Nephron (organoid): ENCODE data around the gene FCRL6.
A peak's percentile ranks its signal among the peaks of the same experiment; 100 is the strongest.

Experiments
- H3K27ac Mint-ChIP-seq, 3 experiments: 2 replicates each; pipeline ENCODE4 v1.8.0; 2020; ENCODE audit warnings: mixed read lengths in 3 of 3, mild to moderate bottlenecking in 2 of 3, moderate library complexity in 1 of 3
- H3K27me3 Mint-ChIP-seq: 2 replicates; pipeline ENCODE4 v1.8.0; 2021; ENCODE audit warnings: low read depth, mild to moderate bottlenecking, moderate library complexity, mixed read lengths
- H3K36me3 Mint-ChIP-seq: 2 replicates; pipeline ENCODE4 v1.8.0; 2020; ENCODE audit warnings: low read depth, mixed read lengths
- H3K4me1 Mint-ChIP-seq: 2 replicates; pipeline ENCODE4 v1.8.0; 2020; ENCODE audit warnings: mixed read lengths
- H3K4me3 Mint-ChIP-seq, 3 experiments: 2 replicates each; pipeline ENCODE4 v1.8.0; 2020; ENCODE audit warnings: mild to moderate bottlenecking in 3 of 3, mixed read lengths in 3 of 3, moderate library complexity in 2 of 3
- H3K9me3 Mint-ChIP-seq: 2 replicates; pipeline ENCODE4 v1.8.0; 2020; ENCODE audit warnings: mixed read lengths
- TF ChIP-seq, protein P1 (sequence below), 3 experiments: fragments of 200-600 bp; sonication (generic); IDR thresholded peaks; one replicate each; pipeline ENCODE4 v1.5.0; 2021; ENCODE audit warnings: antibody characterized with exemption in 3 of 3; ENCODE audit not compliant: unreplicated experiment in 3 of 3

The FCRL6 gene

DNA sequence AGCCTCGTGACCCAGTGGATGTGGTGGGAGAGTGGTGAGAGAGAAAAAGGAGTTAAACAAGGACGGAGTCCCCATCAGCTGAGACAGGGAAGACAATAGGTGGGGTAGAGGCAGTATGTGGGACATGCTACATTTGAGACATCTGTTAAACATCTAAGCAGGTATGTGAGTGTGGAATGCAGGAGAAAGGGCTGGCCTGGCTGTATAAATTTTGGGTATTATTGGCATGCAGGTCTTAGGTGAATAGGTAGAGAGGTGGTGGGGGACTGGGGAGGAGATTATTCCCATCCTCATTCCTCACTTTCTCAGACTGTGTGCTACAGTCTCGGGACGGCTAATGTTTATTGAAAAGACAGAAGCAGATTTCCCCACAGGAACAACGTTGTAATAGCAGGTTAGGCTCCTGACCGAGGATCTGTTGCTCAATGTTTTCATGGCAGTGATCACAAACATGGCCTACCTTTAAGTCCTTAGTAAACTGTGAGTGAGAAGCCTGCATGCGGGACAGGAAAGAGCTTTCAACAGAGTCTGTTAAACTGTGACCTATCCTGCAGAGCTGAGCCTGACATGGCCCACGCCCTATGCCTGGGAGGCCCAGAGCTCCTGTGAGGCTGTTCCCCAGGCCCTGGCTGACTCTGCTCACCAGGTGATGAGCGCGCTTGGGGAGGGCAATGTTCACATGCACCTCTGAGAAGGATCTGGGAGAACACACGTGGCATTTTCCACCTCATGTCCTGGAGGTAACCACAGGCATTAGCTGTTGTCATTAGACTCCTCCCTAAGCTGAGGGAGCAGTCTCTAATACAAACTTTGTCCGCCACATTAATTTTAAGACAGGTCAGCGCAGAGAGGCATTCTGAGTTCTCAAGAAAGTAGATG lies 43.8 kb downstream of the FCRL6 start:
- peak overlapping the region; percentile 50 to 93 (median 84) for H3K27ac Mint-ChIP-seq
- H3K27me3 Mint-ChIP-seq, result peaks cover 26% of the 10 kb centered on the region
- no peaks in the 10 kb centered on the region for H3K9me3 Mint-ChIP-seq
- H3K4me1 Mint-ChIP-seq, result peaks cover 15% of the 10 kb centered on the region
- TF ChIP-seq, protein P1, sequence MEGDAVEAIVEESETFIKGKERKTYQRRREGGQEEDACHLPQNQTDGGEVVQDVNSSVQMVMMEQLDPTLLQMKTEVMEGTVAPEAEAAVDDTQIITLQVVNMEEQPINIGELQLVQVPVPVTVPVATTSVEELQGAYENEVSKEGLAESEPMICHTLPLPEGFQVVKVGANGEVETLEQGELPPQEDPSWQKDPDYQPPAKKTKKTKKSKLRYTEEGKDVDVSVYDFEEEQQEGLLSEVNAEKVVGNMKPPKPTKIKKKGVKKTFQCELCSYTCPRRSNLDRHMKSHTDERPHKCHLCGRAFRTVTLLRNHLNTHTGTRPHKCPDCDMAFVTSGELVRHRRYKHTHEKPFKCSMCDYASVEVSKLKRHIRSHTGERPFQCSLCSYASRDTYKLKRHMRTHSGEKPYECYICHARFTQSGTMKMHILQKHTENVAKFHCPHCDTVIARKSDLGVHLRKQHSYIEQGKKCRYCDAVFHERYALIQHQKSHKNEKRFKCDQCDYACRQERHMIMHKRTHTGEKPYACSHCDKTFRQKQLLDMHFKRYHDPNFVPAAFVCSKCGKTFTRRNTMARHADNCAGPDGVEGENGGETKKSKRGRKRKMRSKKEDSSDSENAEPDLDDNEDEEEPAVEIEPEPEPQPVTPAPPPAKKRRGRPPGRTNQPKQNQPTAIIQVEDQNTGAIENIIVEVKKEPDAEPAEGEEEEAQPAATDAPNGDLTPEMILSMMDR (IDR thresholded peaks at IDR 0.05; ENCODE audit: unreplicated experiment in 3 of 3), result no peak
- H3K4me3 Mint-ChIP-seq, result peak overlapping the region; percentile 9 to 71 (median 46)
- no peaks in the 10 kb centered on the region for H3K36me3 Mint-ChIP-seq

DNA sequence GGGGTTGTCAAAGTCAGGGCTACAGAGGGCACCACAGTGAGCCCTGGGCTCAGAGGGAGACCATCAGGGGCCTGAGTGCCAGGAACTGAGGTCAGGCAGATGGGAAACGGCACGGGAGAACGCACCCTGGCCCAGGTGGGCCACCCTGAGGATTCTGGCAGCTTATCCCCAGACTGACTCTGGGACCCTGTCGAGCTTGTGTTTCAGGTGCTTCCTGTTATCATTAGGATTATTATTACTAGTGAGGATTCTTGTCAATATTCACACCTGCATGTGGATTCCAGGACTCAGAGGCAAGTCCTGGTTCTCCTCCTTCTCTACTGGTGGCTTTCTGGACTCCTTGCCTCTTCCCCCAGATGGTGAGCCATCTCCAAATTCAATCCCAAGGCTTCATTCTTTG lies 45.1 kb downstream of the FCRL6 start:
- H3K9me3 Mint-ChIP-seq, result no peaks in the 10 kb centered on the region
- peaks cover 6% of the 10 kb centered on the region for H3K4me1 Mint-ChIP-seq
- TF ChIP-seq, protein P1 (IDR thresholded peaks at IDR 0.05; ENCODE audit: unreplicated experiment in 3 of 3), result no peak

DNA sequence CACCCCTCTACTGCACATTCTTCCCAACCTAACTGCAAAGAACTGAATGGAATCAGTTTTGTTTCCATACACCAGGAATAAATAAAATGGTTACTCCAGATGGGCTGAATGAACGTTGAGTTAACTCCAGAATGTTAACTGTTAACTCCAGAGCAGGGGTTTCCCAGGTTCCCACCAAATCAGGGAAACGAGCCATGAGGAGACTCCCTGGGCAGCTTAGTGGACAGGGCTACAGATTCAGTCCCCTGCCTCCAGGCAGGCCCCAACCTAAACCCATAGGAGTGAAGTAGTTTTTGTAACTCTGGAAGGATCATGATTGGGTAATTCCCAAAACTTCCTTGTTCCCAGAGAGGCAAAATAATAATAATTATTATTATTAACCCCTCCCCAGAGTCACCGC lies 46.2 kb downstream of the FCRL6 start:
- no peaks in the 10 kb centered on the region for H3K9me3 Mint-ChIP-seq
- no peaks in the 10 kb centered on the region for H3K36me3 Mint-ChIP-seq
- H3K27me3 Mint-ChIP-seq, result peaks cover 32% of the 10 kb centered on the region
- peaks cover 5% of the 10 kb centered on the region for H3K4me1 Mint-ChIP-seq
- H3K27ac Mint-ChIP-seq, result peak overlapping the region in 2 of 3 experiments; percentile 6 to 9
- TF ChIP-seq, protein P1 (IDR thresholded peaks at IDR 0.05; ENCODE audit: unreplicated experiment in 3 of 3), result no peak
- H3K4me3 Mint-ChIP-seq, result peak overlapping the region in 1 of 3 experiments; percentile 10

More for the DNA sequence above, 45.1 kb downstream of the FCRL6 start:
- Mint-ChIP-seq H3K4me3 (peak overlapping the region in 1 of 3 experiments; percentile 27), H3K27me3 (peaks cover 26% of the 10 kb centered on the region), H3K27ac (peak overlapping the region; percentile 9 to 88 (median 40)), H3K36me3 (no peaks in the 10 kb centered on the region)

DNA sequence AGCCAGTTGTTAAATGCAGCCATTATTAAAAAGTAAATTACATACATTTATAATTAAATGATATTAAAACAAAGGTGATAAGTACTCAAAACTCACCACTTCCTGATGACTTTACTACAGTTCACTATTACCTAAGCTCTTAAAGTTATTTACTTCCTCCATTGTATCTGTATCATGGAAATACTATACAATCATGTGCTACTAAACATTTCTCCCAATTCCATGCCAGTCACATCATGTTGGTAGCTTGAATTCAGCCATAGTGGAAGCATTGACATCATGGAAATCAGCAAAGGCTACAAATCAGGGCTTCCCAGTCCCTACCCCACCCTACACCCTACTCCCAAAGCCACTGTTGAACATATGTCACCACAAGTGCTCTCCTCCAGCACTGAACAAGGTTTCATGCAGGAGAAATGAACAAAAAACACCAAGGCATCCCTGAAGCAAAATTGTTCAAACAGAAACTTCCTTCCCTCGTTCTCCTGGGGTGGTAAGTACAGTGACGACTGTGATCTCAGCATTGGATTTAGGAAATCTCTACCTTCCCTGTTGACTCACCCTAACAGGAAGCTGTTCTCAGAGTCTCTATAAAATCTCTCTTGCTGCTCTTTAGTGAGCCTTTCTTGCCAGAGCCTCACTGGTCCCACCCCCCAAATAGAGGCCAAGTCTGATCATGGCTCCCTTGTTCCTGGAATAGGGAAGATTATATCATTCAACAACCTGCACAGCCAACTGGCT lies 47.6 kb downstream of the FCRL6 start:
- peak overlapping the region in 2 of 3 experiments; percentile 21 to 53 for H3K27ac Mint-ChIP-seq
- peaks cover 26% of the 10 kb centered on the region for H3K27me3 Mint-ChIP-seq
- H3K4me3 Mint-ChIP-seq, result no peak overlapping the region
- H3K36me3 Mint-ChIP-seq, result no peaks in the 10 kb centered on the region
- TF ChIP-seq, protein P1 (IDR thresholded peaks at IDR 0.05; ENCODE audit: unreplicated experiment in 3 of 3), result no peak
- peaks cover 8% of the 10 kb centered on the region for H3K4me1 Mint-ChIP-seq
- H3K9me3 Mint-ChIP-seq, result no peaks in the 10 kb centered on the region

DNA sequence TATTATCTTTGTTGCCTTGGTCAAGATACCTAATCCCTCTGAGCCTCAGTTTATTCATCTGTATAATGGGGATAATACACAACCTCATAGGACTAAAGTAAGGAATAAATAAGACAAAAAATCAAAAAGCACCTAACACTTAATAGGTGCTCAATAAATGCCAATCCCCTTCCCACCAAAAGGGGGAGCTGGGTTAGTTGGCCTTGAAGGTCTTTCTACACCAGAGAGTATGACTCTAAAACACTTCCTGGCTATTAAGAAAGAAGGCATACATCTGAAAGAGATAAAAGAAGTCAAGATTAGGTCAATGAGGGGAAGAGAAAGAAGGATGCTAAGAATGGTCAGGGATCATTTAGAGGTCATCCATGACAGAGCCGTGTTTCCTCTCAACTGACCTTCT lies 49.2 kb downstream of the FCRL6 start:
- Mint-ChIP-seq H3K27me3 (peaks cover 37% of the 10 kb centered on the region), H3K36me3 (no peaks in the 10 kb centered on the region), H3K9me3 (no peaks in the 10 kb centered on the region), H3K4me1 (peaks cover 8% of the 10 kb centered on the region), H3K4me3 (no peak overlapping the region), H3K27ac (peak overlapping the region in 2 of 3 experiments; percentile 58 to 59)
- TF ChIP-seq, protein P1 (IDR thresholded peaks at IDR 0.05; ENCODE audit: unreplicated experiment in 3 of 3), result no peak
